Nephron (organoid): ENCODE measurements around the gene LSAMP.
"Not testable (repeated sequence)": the region's sequence is repeated elsewhere in the genome, so short reads cannot be mapped to it uniquely, and the experiment has no call there.

Experiments used
- H3K27ac Mint-ChIP-seq, 3 experiments: 2 replicates each; pipeline ENCODE4 v1.8.0; 2020; ENCODE audit warnings: mixed read lengths in 3 of 3, mild to moderate bottlenecking in 2 of 3, moderate library complexity in 1 of 3
- H3K27me3 Mint-ChIP-seq: 2 replicates; pipeline ENCODE4 v1.8.0; 2021; ENCODE audit warnings: low read depth, mild to moderate bottlenecking, moderate library complexity, mixed read lengths
- H3K36me3 Mint-ChIP-seq: 2 replicates; pipeline ENCODE4 v1.8.0; 2020; ENCODE audit warnings: low read depth, mixed read lengths
- H3K4me1 Mint-ChIP-seq: 2 replicates; pipeline ENCODE4 v1.8.0; 2020; ENCODE audit warnings: mixed read lengths
- H3K4me3 Mint-ChIP-seq, 3 experiments: 2 replicates each; pipeline ENCODE4 v1.8.0; 2020; ENCODE audit warnings: mild to moderate bottlenecking in 3 of 3, mixed read lengths in 3 of 3, moderate library complexity in 2 of 3
- H3K9me3 Mint-ChIP-seq: 2 replicates; pipeline ENCODE4 v1.8.0; 2020; ENCODE audit warnings: mixed read lengths
- TF ChIP-seq, protein P1 (sequence below), 3 experiments: fragments of 200-600 bp; sonication (generic); IDR thresholded peaks; one replicate each; pipeline ENCODE4 v1.5.0; 2021; ENCODE audit warnings: antibody characterized with exemption in 3 of 3; ENCODE audit not compliant: unreplicated experiment in 3 of 3

Gene LSAMP

DNA sequence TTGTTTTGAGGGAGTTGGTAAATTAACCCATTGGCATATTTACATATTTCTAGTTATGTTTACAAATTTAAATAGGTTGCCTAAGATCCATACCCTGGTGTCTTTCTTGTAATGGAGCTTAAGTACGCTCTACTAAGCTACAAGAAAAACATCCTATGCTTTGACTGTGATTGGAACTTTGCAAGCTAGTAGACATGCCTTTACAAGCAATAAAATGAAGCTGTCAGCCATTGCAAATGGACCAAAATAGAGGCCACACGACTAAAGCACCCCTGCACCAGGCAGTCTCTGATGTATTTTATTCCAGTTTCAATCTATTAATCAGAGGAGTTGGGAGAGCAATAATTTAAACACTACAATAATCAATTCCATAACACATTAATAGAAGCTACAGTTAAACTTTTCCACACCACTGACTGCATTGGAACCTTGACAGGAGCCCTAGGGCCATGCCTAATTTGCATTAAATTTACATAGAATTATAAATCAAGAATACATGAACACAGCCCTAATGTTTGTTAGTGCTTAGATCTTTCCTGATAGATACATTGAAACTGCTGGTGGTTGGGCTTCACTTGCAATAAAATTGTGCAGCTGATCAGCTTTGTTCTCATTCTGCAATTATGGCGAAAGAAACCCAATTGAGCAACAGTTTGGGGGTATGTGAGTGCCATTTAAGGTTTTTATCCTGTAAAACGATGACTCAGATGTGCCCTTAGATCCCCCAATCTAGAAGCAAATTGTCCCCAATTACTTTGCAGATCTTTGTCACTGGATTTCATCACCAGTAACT lies 360.1 kb downstream of the LSAMP start:
- H3K9me3 Mint-ChIP-seq: no peaks in the 10 kb centered on the region
- H3K36me3 Mint-ChIP-seq: no peaks in the 10 kb centered on the region
- no peak overlapping the region for H3K4me3 Mint-ChIP-seq
- no peaks in the 10 kb centered on the region for H3K4me1 Mint-ChIP-seq
- TF ChIP-seq, protein P1, sequence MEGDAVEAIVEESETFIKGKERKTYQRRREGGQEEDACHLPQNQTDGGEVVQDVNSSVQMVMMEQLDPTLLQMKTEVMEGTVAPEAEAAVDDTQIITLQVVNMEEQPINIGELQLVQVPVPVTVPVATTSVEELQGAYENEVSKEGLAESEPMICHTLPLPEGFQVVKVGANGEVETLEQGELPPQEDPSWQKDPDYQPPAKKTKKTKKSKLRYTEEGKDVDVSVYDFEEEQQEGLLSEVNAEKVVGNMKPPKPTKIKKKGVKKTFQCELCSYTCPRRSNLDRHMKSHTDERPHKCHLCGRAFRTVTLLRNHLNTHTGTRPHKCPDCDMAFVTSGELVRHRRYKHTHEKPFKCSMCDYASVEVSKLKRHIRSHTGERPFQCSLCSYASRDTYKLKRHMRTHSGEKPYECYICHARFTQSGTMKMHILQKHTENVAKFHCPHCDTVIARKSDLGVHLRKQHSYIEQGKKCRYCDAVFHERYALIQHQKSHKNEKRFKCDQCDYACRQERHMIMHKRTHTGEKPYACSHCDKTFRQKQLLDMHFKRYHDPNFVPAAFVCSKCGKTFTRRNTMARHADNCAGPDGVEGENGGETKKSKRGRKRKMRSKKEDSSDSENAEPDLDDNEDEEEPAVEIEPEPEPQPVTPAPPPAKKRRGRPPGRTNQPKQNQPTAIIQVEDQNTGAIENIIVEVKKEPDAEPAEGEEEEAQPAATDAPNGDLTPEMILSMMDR (IDR thresholded peaks at IDR 0.05; ENCODE audit: unreplicated experiment in 3 of 3): no peak
- peaks cover 4% of the 10 kb centered on the region for H3K27me3 Mint-ChIP-seq
- no peak overlapping the region for H3K27ac Mint-ChIP-seq

GRCh38 chr3:116083683-116084082 lies 361.6 kb downstream of the LSAMP start:
- no peaks in the 10 kb centered on the region for H3K36me3 Mint-ChIP-seq
- TF ChIP-seq, protein P1 (IDR thresholded peaks at IDR 0.05; ENCODE audit: unreplicated experiment in 3 of 3): no peak
- no peaks in the 10 kb centered on the region for H3K4me1 Mint-ChIP-seq
- H3K27ac Mint-ChIP-seq: no peak overlapping the region
- H3K4me3 Mint-ChIP-seq: no peak overlapping the region
- H3K27me3 Mint-ChIP-seq: peaks cover 4% of the 10 kb centered on the region
- no peaks in the 10 kb centered on the region for H3K9me3 Mint-ChIP-seq

DNA sequence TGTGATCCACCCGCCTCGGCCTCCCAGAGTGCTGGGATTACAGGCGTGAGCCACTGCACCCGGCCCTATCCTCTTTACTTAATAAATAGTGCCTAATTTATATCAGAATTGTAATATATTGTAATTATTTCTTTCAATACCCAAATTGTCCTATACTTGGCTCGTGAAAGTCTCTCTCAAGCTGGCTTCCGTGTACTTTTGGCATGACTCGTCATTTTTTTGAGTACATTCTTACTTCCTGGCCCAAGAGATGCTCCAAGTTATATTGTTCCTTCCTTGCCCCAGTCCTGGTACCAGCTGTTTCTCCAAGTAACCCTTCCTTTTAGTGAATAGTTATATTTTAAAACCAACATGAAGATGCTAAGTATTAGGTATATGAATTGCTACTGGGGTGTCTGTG lies 366.7 kb downstream of the LSAMP start:
- H3K4me1 Mint-ChIP-seq: no peaks in the 10 kb centered on the region
- H3K27ac Mint-ChIP-seq: no peak overlapping the region
- H3K4me3 Mint-ChIP-seq: no peak overlapping the region
- no peaks in the 10 kb centered on the region for H3K9me3 Mint-ChIP-seq
- TF ChIP-seq, protein P1 (IDR thresholded peaks at IDR 0.05; ENCODE audit: unreplicated experiment in 3 of 3): no peak
- no peaks in the 10 kb centered on the region for H3K27me3 Mint-ChIP-seq
- H3K36me3 Mint-ChIP-seq: no peaks in the 10 kb centered on the region

GRCh38 chr3:116077557-116077956 lies 367.7 kb downstream of the LSAMP start:
- Mint-ChIP-seq H3K27me3 (no peaks in the 10 kb centered on the region), H3K4me1 (no peaks in the 10 kb centered on the region), H3K36me3 (no peaks in the 10 kb centered on the region), H3K9me3 (no peaks in the 10 kb centered on the region), H3K4me3 (no peak overlapping the region), H3K27ac (no peak overlapping the region)
- TF ChIP-seq, protein P1 (IDR thresholded peaks at IDR 0.05; ENCODE audit: unreplicated experiment in 3 of 3): no peak

GRCh38 chr3:116077059-116077458 lies 368.2 kb downstream of the LSAMP start:
- Mint-ChIP-seq H3K9me3 (no peaks in the 10 kb centered on the region), H3K27ac (no peak overlapping the region), H3K4me1 (no peaks in the 10 kb centered on the region)

DNA sequence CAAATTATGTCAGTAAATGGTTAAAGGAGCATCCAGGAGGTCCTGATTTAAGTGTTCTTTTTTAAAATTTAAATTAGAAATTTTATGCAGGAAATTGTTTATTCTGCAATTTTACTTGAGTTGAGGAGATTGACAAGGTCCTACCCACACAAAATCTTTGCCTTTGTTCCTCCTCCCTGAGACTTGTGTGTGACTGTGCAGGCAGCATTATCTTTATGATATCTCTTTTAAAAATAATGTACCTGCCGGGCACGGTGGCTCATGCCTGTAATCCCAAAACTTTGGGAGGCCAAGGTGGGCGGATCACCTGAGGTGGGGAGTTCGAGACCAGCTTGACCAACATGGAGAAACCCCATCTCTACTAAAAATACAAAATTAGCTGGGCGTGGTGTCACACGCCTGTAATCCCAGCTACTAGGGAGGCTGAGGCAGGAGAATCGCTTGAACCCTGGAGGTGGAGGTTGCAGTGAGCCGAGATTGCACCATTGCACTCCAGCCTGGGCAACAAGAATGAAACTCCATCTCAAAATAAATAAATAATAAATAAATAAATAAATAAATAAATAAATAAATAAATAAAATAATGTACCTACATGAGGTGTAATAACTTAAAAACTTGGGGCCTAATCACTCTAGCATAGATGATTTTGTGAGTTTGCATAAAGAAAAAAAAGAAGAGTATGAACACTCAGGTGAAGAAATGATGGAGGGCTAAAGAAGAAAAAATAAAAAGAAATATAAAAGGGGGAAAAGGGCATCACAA lies 374.6 kb downstream of the LSAMP start:
- H3K27me3 Mint-ChIP-seq, H3K9me3 Mint-ChIP-seq, H3K27ac Mint-ChIP-seq, H3K4me1 Mint-ChIP-seq, H3K4me3 Mint-ChIP-seq, H3K36me3 Mint-ChIP-seq: not testable (repeated sequence)

More at GRCh38 chr3:116077059-116077458, 368.2 kb downstream of the LSAMP start:
- Mint-ChIP-seq H3K27me3 (no peaks in the 10 kb centered on the region), H3K36me3 (no peaks in the 10 kb centered on the region), H3K4me3 (no peak overlapping the region)
- TF ChIP-seq, protein P1 (IDR thresholded peaks at IDR 0.05; ENCODE audit: unreplicated experiment in 3 of 3): no peak
